RWPE2 (cell line): ENCODE data around the gene SSH2.

ENCODE experiments used
- ATAC-seq: fragments of 200-7000 bp; cut with Tn5 transposase; 3 replicates; pipeline ENCODE4 v1.9.1; 2021; ENCODE audit warnings: low read depth
- DNase-seq: peaks from one replicate; pipeline ENCODE4 v3.0.0-alpha.2; 2020; ENCODE audit warnings: low spot score
- H3K27ac ChIP-seq: fragments of 450-650 bp; 2 replicates; pipeline ENCODE4 v1.5.1; 2017; ENCODE audit warnings: mild to moderate bottlenecking; ENCODE audit not compliant: poor library complexity, severe bottlenecking
- H3K27me3 ChIP-seq: fragments of 250-450 bp; sonication (Bioruptor Pico); 2 replicates; pipeline ENCODE4 v1.5.1; 2021; ENCODE audit warnings: mild to moderate bottlenecking, moderate library complexity; ENCODE audit not compliant: insufficient read depth, poor library complexity, severe bottlenecking
- H3K36me3 ChIP-seq: fragments of 250-450 bp; sonication (Bioruptor Pico); 2 replicates; pipeline ENCODE4 v1.5.1; 2020; ENCODE audit warnings: low read depth, mild to moderate bottlenecking, moderate library complexity
- H3K4me1 ChIP-seq: fragments of 250-450 bp; sonication (Bioruptor Pico); 2 replicates; pipeline ENCODE4 v1.5.1; 2021; ENCODE audit warnings: mild to moderate bottlenecking, moderate library complexity; ENCODE audit not compliant: insufficient read depth, poor library complexity, severe bottlenecking
- H3K4me3 ChIP-seq: fragments of 250-450 bp; sonication (Bioruptor Pico); 2 replicates; pipeline ENCODE4 v1.5.1; 2021; ENCODE audit warnings: mild to moderate bottlenecking, moderate library complexity; ENCODE audit not compliant: severe bottlenecking
- H3K9me3 ChIP-seq: fragments of 250-450 bp; sonication (Bioruptor Pico); 2 replicates; pipeline ENCODE4 v1.5.1; 2021; ENCODE audit warnings: mild to moderate bottlenecking, moderate library complexity; ENCODE audit not compliant: severe bottlenecking
- TF ChIP-seq, protein P1 (sequence below): fragments of 450-650 bp; IDR thresholded peaks from one replicate; pipeline ENCODE4 v1.5.1; 2017; ENCODE audit warnings: mild to moderate bottlenecking, moderate library complexity; ENCODE audit not compliant: poor library complexity, severe bottlenecking

SSH2 gene

DNA sequence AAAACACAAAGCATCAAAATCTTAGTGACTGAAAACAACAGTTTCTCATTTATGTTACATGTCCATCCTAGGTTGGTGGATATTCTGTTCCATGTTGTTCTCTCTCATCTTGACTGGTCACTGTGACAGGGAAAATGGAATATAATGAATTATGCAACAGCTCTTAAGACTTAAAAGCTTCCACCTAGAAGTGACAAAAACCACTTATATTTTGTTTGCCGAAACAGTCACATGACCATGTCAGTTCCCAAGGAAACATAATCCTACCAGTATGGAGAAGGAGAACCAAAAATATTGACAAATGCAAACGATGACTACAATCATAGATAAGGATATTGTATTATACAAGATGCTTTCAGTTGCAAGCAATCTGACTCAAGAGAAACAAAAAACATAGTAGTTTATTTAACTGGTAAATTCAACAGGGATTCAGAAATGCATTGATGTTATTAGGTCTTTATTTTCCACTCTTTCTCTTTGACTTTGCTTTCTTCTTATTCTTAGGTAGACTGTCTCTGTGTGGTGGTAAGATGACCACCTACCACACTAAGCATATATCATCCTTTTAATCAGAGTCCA lies 103.8 kb downstream of the SSH2 start:
- Histone ChIP-seq H3K4me1 (no peaks in the 10 kb centered on the region), H3K27ac (no peak overlapping the region), H3K9me3 (no peaks in the 10 kb centered on the region), H3K27me3 (no peaks in the 10 kb centered on the region), H3K4me3 (no peak overlapping the region), H3K36me3 (no peaks in the 10 kb centered on the region)
- DNase-seq (no peak), ATAC-seq (no peak)
- TF ChIP-seq, protein P1, sequence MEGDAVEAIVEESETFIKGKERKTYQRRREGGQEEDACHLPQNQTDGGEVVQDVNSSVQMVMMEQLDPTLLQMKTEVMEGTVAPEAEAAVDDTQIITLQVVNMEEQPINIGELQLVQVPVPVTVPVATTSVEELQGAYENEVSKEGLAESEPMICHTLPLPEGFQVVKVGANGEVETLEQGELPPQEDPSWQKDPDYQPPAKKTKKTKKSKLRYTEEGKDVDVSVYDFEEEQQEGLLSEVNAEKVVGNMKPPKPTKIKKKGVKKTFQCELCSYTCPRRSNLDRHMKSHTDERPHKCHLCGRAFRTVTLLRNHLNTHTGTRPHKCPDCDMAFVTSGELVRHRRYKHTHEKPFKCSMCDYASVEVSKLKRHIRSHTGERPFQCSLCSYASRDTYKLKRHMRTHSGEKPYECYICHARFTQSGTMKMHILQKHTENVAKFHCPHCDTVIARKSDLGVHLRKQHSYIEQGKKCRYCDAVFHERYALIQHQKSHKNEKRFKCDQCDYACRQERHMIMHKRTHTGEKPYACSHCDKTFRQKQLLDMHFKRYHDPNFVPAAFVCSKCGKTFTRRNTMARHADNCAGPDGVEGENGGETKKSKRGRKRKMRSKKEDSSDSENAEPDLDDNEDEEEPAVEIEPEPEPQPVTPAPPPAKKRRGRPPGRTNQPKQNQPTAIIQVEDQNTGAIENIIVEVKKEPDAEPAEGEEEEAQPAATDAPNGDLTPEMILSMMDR: no peak

- ATAC-seq (no peak), DNase-seq (no peak)
- TF ChIP-seq, protein P1: no peak
- no peak overlapping the region for H3K4me3 ChIP-seq
- H3K27me3 ChIP-seq: no peaks in the 10 kb centered on the region
- H3K36me3 ChIP-seq: no peaks in the 10 kb centered on the region
- H3K9me3 ChIP-seq: no peaks in the 10 kb centered on the region
- no peak overlapping the region for H3K27ac ChIP-seq
- no peaks in the 10 kb centered on the region for H3K4me1 ChIP-seq
Measured at GRCh38 chr17:29825604-29826003, 104.4 kb downstream of the SSH2 start.

DNA sequence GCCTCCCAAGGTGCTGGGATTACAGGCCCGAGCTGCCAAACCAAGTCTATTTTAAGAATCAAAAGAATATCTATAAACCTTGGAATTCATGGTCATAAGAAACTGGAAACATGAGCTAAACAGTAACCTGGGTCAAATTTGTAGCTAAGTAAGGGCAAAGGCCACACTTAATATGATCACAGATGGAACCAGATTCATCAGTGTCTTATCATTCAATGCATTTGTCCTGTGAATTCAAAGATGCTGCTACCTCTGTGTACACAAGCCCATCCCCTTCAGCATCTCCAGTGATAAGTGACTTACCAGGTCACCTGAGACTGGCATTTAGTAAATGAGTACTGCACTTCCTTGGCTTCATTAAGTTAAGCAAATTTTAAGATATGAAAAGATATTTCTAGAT lies 108.1 kb downstream of the SSH2 start:
- DNase-seq (no peak), ATAC-seq (no peak)
- TF ChIP-seq, protein P1: no peak
- no peaks in the 10 kb centered on the region for H3K36me3 ChIP-seq
- no peak overlapping the region for H3K27ac ChIP-seq
- no peak overlapping the region for H3K4me3 ChIP-seq
- H3K4me1 ChIP-seq: no peaks in the 10 kb centered on the region
- H3K27me3 ChIP-seq: no peaks in the 10 kb centered on the region
- H3K9me3 ChIP-seq: no peaks in the 10 kb centered on the region

GRCh38 chr17:29820425-29820824 lies 109.6 kb downstream of the SSH2 start:
- ATAC-seq: no peak
- TF ChIP-seq, protein P1: no peak
- H3K27ac ChIP-seq: no peak overlapping the region
- H3K27me3 ChIP-seq: no peaks in the 10 kb centered on the region
- no peaks in the 10 kb centered on the region for H3K9me3 ChIP-seq
- H3K4me3 ChIP-seq: no peak overlapping the region
- H3K4me1 ChIP-seq: no peaks in the 10 kb centered on the region
- no peak for DNase-seq
- no peaks in the 10 kb centered on the region for H3K36me3 ChIP-seq

- TF ChIP-seq, protein P1: peak; percentile 91
- Histone ChIP-seq H3K27ac (peak overlapping the region; percentile 21), H3K9me3 (no peaks in the 10 kb centered on the region), H3K4me1 (no peaks in the 10 kb centered on the region), H3K27me3 (no peaks in the 10 kb centered on the region), H3K36me3 (no peaks in the 10 kb centered on the region), H3K4me3 (no peak overlapping the region)
- no peak for DNase-seq
- peak; percentile 70 for ATAC-seq
Measured at GRCh38 chr17:29807520-29808361, 122.3 kb downstream of the SSH2 start.
